Neural cell (in vitro differentiated cells): ENCODE measurements around the gene CMTM6. TPM values are rescaled to one million over a fixed set of nuclear protein-coding genes. Genes with fewer than 3 reads are reported as not detected.

Experiments used
- H2AFZ ChIP-seq: fragments of 200-600, 300-800 bp; sonication (generic), shearing (Covaris generic); 2 replicates; pipeline ENCODE4 v1.6.0; 2014; ENCODE audit warnings: low read depth, mild to moderate bottlenecking, antibody characterized with exemption, low read length, moderate library complexity
- H3F3A ChIP-seq: fragments of 200-600 bp; shearing (Covaris generic); 2 replicates; pipeline ENCODE4 v1.6.1; 2016; ENCODE audit warnings: mild to moderate bottlenecking, moderate library complexity, mixed read lengths, antibody characterized with exemption, low read length; ENCODE audit not compliant: insufficient read depth, poor library complexity, severe bottlenecking
- H3K27ac ChIP-seq: fragments of 200-600, 300-800 bp; sonication (generic), shearing (Covaris generic); 2 replicates; pipeline ENCODE4 v1.5.1; 2014; ENCODE audit warnings: mild to moderate bottlenecking, low read length, moderate library complexity
- H3K27me3 ChIP-seq: fragments of 300-800, 200-600 bp; sonication (generic), shearing (Covaris generic); 2 replicates; pipeline ENCODE4 v1.6.0; 2014; ENCODE audit warnings: mild to moderate bottlenecking, low read depth, low read length, moderate library complexity; ENCODE audit not compliant: insufficient read depth
- H3K36me3 ChIP-seq: fragments of 300-800, 200-600 bp; sonication (generic), shearing (Covaris generic); 2 replicates; pipeline ENCODE4 v1.5.1; 2014; ENCODE audit warnings: mild to moderate bottlenecking, antibody characterized with exemption, low read length, moderate library complexity; ENCODE audit not compliant: insufficient read depth
- H3K4me2 ChIP-seq: fragments of 300-800, 200-600 bp; sonication (generic), shearing (Covaris generic); 2 replicates; pipeline ENCODE4 v1.6.0; 2014; ENCODE audit warnings: mild to moderate bottlenecking, low read length
- H3K4me3 ChIP-seq: fragments of 300-800, 200-600 bp; sonication (generic), shearing (Covaris generic); 2 replicates; pipeline ENCODE4 v1.5.1; 2014; ENCODE audit warnings: mild to moderate bottlenecking, low read length, moderate library complexity
- H3K79me2 ChIP-seq: fragments of 200-600 bp; shearing (Covaris generic); replicated peaks from 2 replicates; pipeline ENCODE4 v1.6.0; 2014; ENCODE audit warnings: mild to moderate bottlenecking, low read length, moderate library complexity; ENCODE audit not compliant: insufficient read depth
- H3K9ac ChIP-seq: fragments of 300-800, 200-600 bp; sonication (generic), shearing (Covaris generic); 2 replicates; pipeline ENCODE4 v1.6.1; 2016; ENCODE audit warnings: mild to moderate bottlenecking, low read length, mixed read lengths
- H3K9me2 ChIP-seq: fragments of 200-600 bp; shearing (Covaris generic); 2 replicates; pipeline ENCODE4 v1.6.1; 2016; ENCODE audit warnings: mild to moderate bottlenecking, low read length, mixed read lengths; ENCODE audit not compliant: insufficient read depth
- H3K9me3 ChIP-seq: fragments of 200-600, 300-800 bp; sonication (generic), shearing (Covaris generic); 2 replicates; pipeline ENCODE4 v1.6.1; 2016; ENCODE audit warnings: mild to moderate bottlenecking, mixed run types, low read length, moderate library complexity, mixed read lengths
- H4K20me1 ChIP-seq: fragments of 200-600 bp; shearing (Covaris generic); 2 replicates; pipeline ENCODE4 v1.6.1; 2016; ENCODE audit warnings: mild to moderate bottlenecking, mixed run types; ENCODE audit not compliant: insufficient read depth
- CTCF ChIP-seq: fragments of 450-650 bp; IDR thresholded peaks from 2 replicates; pipeline ENCODE4 v1.5.1; 2014; ENCODE audit warnings: antibody characterized with exemption, mild to moderate bottlenecking, moderate library complexity; ENCODE audit not compliant: poor library complexity, severe bottlenecking
- EP300 ChIP-seq: fragments of 450-650 bp; conservative IDR thresholded peaks from 2 replicates; pipeline ENCODE4 v1.6.1; 2014; ENCODE audit warnings: antibody characterized with exemption, mild to moderate bottlenecking, moderate library complexity; ENCODE audit not compliant: poor library complexity, severe bottlenecking
- EZH2 ChIP-seq: fragments of 200-600, 300-800 bp; shearing (Covaris generic), sonication (generic); IDR thresholded peaks from 2 replicates; pipeline ENCODE4 v1.6.1; 2014; ENCODE audit warnings: antibody characterized with exemption, low read length, borderline replicate concordance, mild to moderate bottlenecking; ENCODE audit not compliant: insufficient read depth, poor library complexity, severe bottlenecking
- MXI1 ChIP-seq: fragments of 450-650 bp; conservative IDR thresholded peaks from 2 replicates; pipeline ENCODE4 v1.6.1; 2014; ENCODE audit warnings: antibody characterized with exemption, mild to moderate bottlenecking; ENCODE audit not compliant: poor library complexity, severe bottlenecking
- POLR2AphosphoS5 ChIP-seq: IDR thresholded peaks from 2 replicates; pipeline ENCODE4 v1.6.1; 2012
- RAD21 ChIP-seq: fragments of 450-650 bp; conservative IDR thresholded peaks from 2 replicates; pipeline ENCODE4 v1.6.1; 2014; ENCODE audit warnings: antibody characterized with exemption, mild to moderate bottlenecking, moderate library complexity
- REST ChIP-seq: IDR thresholded peaks from 2 replicates; pipeline ENCODE4 v1.6.1; 2012; ENCODE audit warnings: borderline replicate concordance
- SMC3 ChIP-seq: fragments of 450-650 bp; conservative IDR thresholded peaks from 2 replicates; pipeline ENCODE4 v1.6.1; 2014; ENCODE audit warnings: antibody characterized with exemption, mild to moderate bottlenecking, moderate library complexity; ENCODE audit not compliant: poor library complexity
- polyA plus RNA-seq: library from polyadenylated mRNA; depleted of rRNA; stranded (reverse); fragments of >200 nt; gene quantifications from 2 replicates; pipeline ENCODE4 v1.2.3, GENCODE V29; 2014

Gene CMTM6
- polyA plus RNA-seq, 1 donor from 2014 or later = 12.8 TPM

- Histone ChIP-seq H3K36me3 (no peaks in the 10 kb centered on the region), H3K27ac (no peak overlapping the region), H3K9me2 (no peaks in the 10 kb centered on the region), H3F3A (no peaks in the 10 kb centered on the region), H3K9ac (no peak overlapping the region), H3K4me2 (no peak overlapping the region), H3K27me3 (no peaks in the 10 kb centered on the region), H3K79me2 (peaks cover 83% of the 10 kb centered on the region), H4K20me1 (peaks cover 8% of the 10 kb centered on the region), H2AFZ (no peak overlapping the region), H3K4me3 (no peak overlapping the region), H3K9me3 (no peaks in the 10 kb centered on the region)
- no peak for TF ChIP-seq EZH2
- TF ChIP-seq MXI1 = no peak
- TF ChIP-seq REST = no peak
- no peak for TF ChIP-seq CTCF
- TF ChIP-seq POLR2AphosphoS5 = no peak
- TF ChIP-seq SMC3 = no peak
Observed at GRCh38 chr3:32551496-32551895, 48.8 kb upstream of the CMTM6 start.

- Histone ChIP-seq H3K9me2 (no peaks in the 10 kb centered on the region), H3K4me2 (no peak overlapping the region), H3K4me3 (no peak overlapping the region), H3K79me2 (peaks cover 83% of the 10 kb centered on the region), H3K36me3 (no peaks in the 10 kb centered on the region), H3K27ac (no peak overlapping the region), H3K9me3 (no peaks in the 10 kb centered on the region), H4K20me1 (peaks cover 8% of the 10 kb centered on the region), H3K9ac (no peak overlapping the region), H3K27me3 (no peaks in the 10 kb centered on the region), H3F3A (no peaks in the 10 kb centered on the region), H2AFZ (no peak overlapping the region)
- TF ChIP-seq SMC3 (no peak), REST (no peak), MXI1 (no peak), RAD21 (no peak), POLR2AphosphoS5 (no peak), CTCF (no peak), EP300 (no peak)
Observed at GRCh38 chr3:32551087-32551486, 48.4 kb upstream of the CMTM6 start.
